DOHH2 (cell line): ENCODE results near the gene ARMC9.

Source experiments
- H3F3A ChIP-seq: fragments of 200-600 bp; sonication (generic), shearing (Covaris generic); 2 replicates; pipeline ENCODE4 v1.6.0; 2016; ENCODE audit warnings: antibody characterized with exemption, mild to moderate bottlenecking; ENCODE audit not compliant: control insufficient read depth, insufficient read depth
- H3K27ac ChIP-seq: fragments of 200-600 bp; sonication (generic); 2 replicates; pipeline ENCODE4 v1.5.1; 2014; ENCODE audit warnings: low read depth, mild to moderate bottlenecking, low read length, moderate library complexity
- H3K27me3 ChIP-seq: fragments of 200-600 bp; sonication (generic); 2 replicates; pipeline ENCODE4 v1.6.1; 2014; ENCODE audit warnings: mild to moderate bottlenecking, low read length, mixed read lengths; ENCODE audit not compliant: control insufficient read depth
- H3K36me3 ChIP-seq: fragments of 200-600 bp; sonication (generic); 2 replicates; pipeline ENCODE4 v1.6.1; 2014; ENCODE audit warnings: mild to moderate bottlenecking, low read length, moderate library complexity, mixed read lengths; ENCODE audit not compliant: control insufficient read depth
- H3K4me1 ChIP-seq: fragments of 200-600 bp; sonication (generic); 2 replicates; pipeline ENCODE4 v1.6.1; 2014; ENCODE audit warnings: mild to moderate bottlenecking, low read length, mixed read lengths; ENCODE audit not compliant: control insufficient read depth
- H3K4me2 ChIP-seq: fragments of 200-600 bp; sonication (generic); 2 replicates; pipeline ENCODE4 v1.6.0; 2014; ENCODE audit warnings: mild to moderate bottlenecking, low read length, moderate library complexity
- H3K4me3 ChIP-seq: fragments of 200-600 bp; sonication (generic); 2 replicates; pipeline ENCODE4 v1.5.1; 2014; ENCODE audit warnings: mild to moderate bottlenecking, low read length, mixed read lengths
- H3K79me2 ChIP-seq: fragments of 200-600 bp; sonication (generic); 2 replicates; pipeline ENCODE4 v1.6.1; 2014; ENCODE audit warnings: mild to moderate bottlenecking, low read length, mixed read lengths; ENCODE audit not compliant: control insufficient read depth
- H3K9me2 ChIP-seq: fragments of 200-600 bp; sonication (generic); replicated peaks from 2 replicates; pipeline ENCODE4 v1.6.1; 2014; ENCODE audit warnings: mild to moderate bottlenecking, low read length, mixed read lengths; ENCODE audit not compliant: control insufficient read depth
- H3K9me3 ChIP-seq: fragments of 200-600 bp; sonication (generic); 2 replicates; pipeline ENCODE4 v1.6.1; 2014; ENCODE audit warnings: antibody characterized with exemption, low read length, mixed read lengths; ENCODE audit not compliant: control insufficient read depth, insufficient read depth
- H4K20me1 ChIP-seq: fragments of 200-600 bp; sonication (generic); 2 replicates; pipeline ENCODE4 v1.6.0; 2014; ENCODE audit warnings: low read depth, mild to moderate bottlenecking, antibody characterized with exemption, low read length, moderate library complexity; ENCODE audit not compliant: control insufficient read depth, insufficient read depth
- CTCF ChIP-seq: fragments of 200-600 bp; sonication (generic); IDR thresholded peaks from one replicate; pipeline ENCODE4 v1.5.1; 2014; ENCODE audit warnings: antibody characterized with exemption, mild to moderate bottlenecking, low read depth, low read length; ENCODE audit not compliant: poor library complexity, severe bottlenecking
- EZH2phosphoT487 ChIP-seq: fragments of 200-600 bp; sonication (generic); IDR thresholded peaks from 2 replicates; pipeline ENCODE4 v1.6.1; 2017; ENCODE audit warnings: borderline replicate concordance, mild to moderate bottlenecking, antibody characterized with exemption, low read length, moderate library complexity, mixed read lengths

The ARMC9 gene

GRCh38 chr2:231391981-231392380 lies 193.6 kb downstream of the ARMC9 start:
- Histone ChIP-seq H3K27me3 (no peaks in the 10 kb centered on the region), H3K79me2 (peaks cover 21% of the 10 kb centered on the region), H3K4me1 (peaks cover 47% of the 10 kb centered on the region), H3F3A (peaks cover 14% of the 10 kb centered on the region), H4K20me1 (no peaks in the 10 kb centered on the region), H3K9me2 (no peaks in the 10 kb centered on the region), H3K27ac (peak overlapping the region; percentile 93), H3K9me3 (no peaks in the 10 kb centered on the region), H3K36me3 (0 out of 2 replicates have a peak, but pooled peaks cover 2% of the 10 kb centered on the region), H3K4me2 (peak overlapping the region; percentile 88), H3K4me3 (peak overlapping the region; percentile 80)
- no peak for TF ChIP-seq CTCF

GRCh38 chr2:231392431-231393148 lies 194.2 kb downstream of the ARMC9 start:
- H3F3A ChIP-seq: peaks cover 14% of the 10 kb centered on the region
- H4K20me1 ChIP-seq: no peaks in the 10 kb centered on the region
- H3K4me3 ChIP-seq: peak overlapping the region; percentile 80
- peak overlapping the region; percentile 93 for H3K27ac ChIP-seq
- no peaks in the 10 kb centered on the region for H3K9me2 ChIP-seq
- peaks cover 21% of the 10 kb centered on the region for H3K79me2 ChIP-seq
- H3K27me3 ChIP-seq: no peaks in the 10 kb centered on the region
- H3K4me1 ChIP-seq: peaks cover 47% of the 10 kb centered on the region
- TF ChIP-seq CTCF: no peak
- TF ChIP-seq EZH2phosphoT487: no peak
- no peaks in the 10 kb centered on the region for H3K9me3 ChIP-seq
- H3K4me2 ChIP-seq: peak overlapping the region; percentile 88
- H3K36me3 ChIP-seq: 0 out of 2 replicates have a peak, but pooled peaks cover 2% of the 10 kb centered on the region

- H3K27me3 ChIP-seq: no peaks in the 10 kb centered on the region
- peaks cover 14% of the 10 kb centered on the region for H3F3A ChIP-seq
- H3K9me3 ChIP-seq: no peaks in the 10 kb centered on the region
- H3K27ac ChIP-seq: peak overlapping the region; percentile 93
- H3K4me1 ChIP-seq: peaks cover 47% of the 10 kb centered on the region
- peak overlapping the region; percentile 80 for H3K4me3 ChIP-seq
- peak overlapping the region; percentile 88 for H3K4me2 ChIP-seq
- TF ChIP-seq CTCF (peak; percentile 55), EZH2phosphoT487 (no peak)
- H3K36me3 ChIP-seq: peaks cover 9% of the 10 kb centered on the region; the same call in 1 of the 2 replicates
- no peaks in the 10 kb centered on the region for H4K20me1 ChIP-seq
- peaks cover 21% of the 10 kb centered on the region for H3K79me2 ChIP-seq
- H3K9me2 ChIP-seq: no peaks in the 10 kb centered on the region
Measured at GRCh38 chr2:231393149-231394131, 195.0 kb downstream of the ARMC9 start.
